ENCODE measurements around the gene CC2D1A.

The CC2D1A gene

GRCh38 chr19:13888281-13888680, 17.7 kb upstream of the CC2D1A start:
- no peaks in the 10 kb centered on the region for H3K36me3 ChIP-seq
- H3K27ac ChIP-seq: no peak overlapping the region
- H3K9me3 ChIP-seq (ENCODE audit: severe bottlenecking): no peaks in the 10 kb centered on the region
- H3K4me3 ChIP-seq (ENCODE audit: low read depth, low read length): no peak overlapping the region
- TF ChIP-seq CTCF (IDR thresholded peaks at IDR 0.05; ENCODE audit: low read depth, low read length): no peak
- no peak for DNase-seq
- H3K27me3 ChIP-seq (ENCODE audit: insufficient read depth, low read depth, severe bottlenecking): no peaks in the 10 kb centered on the region

- H3K27ac ChIP-seq: no peak overlapping the region
- DNase-seq: no peak
- no peak overlapping the region for H3K4me3 ChIP-seq (ENCODE audit: low read depth, low read length)
- no peaks in the 10 kb centered on the region for H3K9me3 ChIP-seq (ENCODE audit: severe bottlenecking)
- no peaks in the 10 kb centered on the region for H3K36me3 ChIP-seq
- no peaks in the 10 kb centered on the region for H3K27me3 ChIP-seq (ENCODE audit: insufficient read depth, low read depth, severe bottlenecking)
- TF ChIP-seq CTCF (IDR thresholded peaks at IDR 0.05; ENCODE audit: low read depth, low read length): no peak
Measured at GRCh38 chr19:13890136-13890535, 15.9 kb upstream of the CC2D1A start.

GRCh38 chr19:13892870-13893269, 13.1 kb upstream of the CC2D1A start:
- Histone ChIP-seq H3K9me3 (ENCODE audit: severe bottlenecking) (no peaks in the 10 kb centered on the region), H3K27ac (no peak overlapping the region), H3K36me3 (no peaks in the 10 kb centered on the region), H3K27me3 (ENCODE audit: insufficient read depth, low read depth, severe bottlenecking) (no peaks in the 10 kb centered on the region), H3K4me3 (ENCODE audit: low read depth, low read length) (no peak overlapping the region)
- DNase-seq: no peak
- TF ChIP-seq CTCF (IDR thresholded peaks at IDR 0.05; ENCODE audit: low read depth, low read length): no peak

GRCh38 chr19:13894552-13894951, 11.4 kb upstream of the CC2D1A start:
- no peak for DNase-seq
- no peak for TF ChIP-seq CTCF (IDR thresholded peaks at IDR 0.05; ENCODE audit: low read depth, low read length)
- H3K9me3 ChIP-seq (ENCODE audit: severe bottlenecking): no peaks in the 10 kb centered on the region
- H3K27me3 ChIP-seq (ENCODE audit: insufficient read depth, low read depth, severe bottlenecking): no peaks in the 10 kb centered on the region
- H3K36me3 ChIP-seq: no peaks in the 10 kb centered on the region
- H3K27ac ChIP-seq: no peak overlapping the region
- no peak overlapping the region for H3K4me3 ChIP-seq (ENCODE audit: low read depth, low read length)

GRCh38 chr19:13896227-13896626, 9.8 kb upstream of the CC2D1A start:
- no peak for TF ChIP-seq CTCF (IDR thresholded peaks at IDR 0.05; ENCODE audit: low read depth, low read length)
- DNase-seq: no peak
- no peak overlapping the region for H3K27ac ChIP-seq
- H3K36me3 ChIP-seq: no peaks in the 10 kb centered on the region
- no peaks in the 10 kb centered on the region for H3K9me3 ChIP-seq (ENCODE audit: severe bottlenecking)
- H3K4me3 ChIP-seq (ENCODE audit: low read depth, low read length): no peak overlapping the region
- no peaks in the 10 kb centered on the region for H3K27me3 ChIP-seq (ENCODE audit: insufficient read depth, low read depth, severe bottlenecking)

GRCh38 chr19:13899393-13899792, 6.6 kb upstream of the CC2D1A start:
- Histone ChIP-seq H3K27ac (no peak overlapping the region), H3K9me3 (ENCODE audit: severe bottlenecking) (no peaks in the 10 kb centered on the region), H3K36me3 (no peaks in the 10 kb centered on the region), H3K4me3 (ENCODE audit: low read depth, low read length) (no peak overlapping the region), H3K27me3 (ENCODE audit: insufficient read depth, low read depth, severe bottlenecking) (no peaks in the 10 kb centered on the region)
- no peak for DNase-seq
- no peak for TF ChIP-seq CTCF (IDR thresholded peaks at IDR 0.05; ENCODE audit: low read depth, low read length)

All from WERI-Rb-1 (cell line).